Upper lobe of left lung (tissue), 4 donors: Measurements from ENCODE around the gene UMAD1.

Experiments
- EP300 ChIP-seq, 4 donors: sonication (generic); formaldehyde crosslinking; IDR thresholded peaks; one replicate each; pipeline ENCODE4 v1.5.1; 2017; ENCODE audit warnings: antibody characterized with exemption in 4 of 4, control low read depth in 2 of 4
- POLR2A ChIP-seq, 4 donors: fragments of 450-650 bp; IDR thresholded peaks; one replicate each; pipeline ENCODE4 v1.5.1; 2016 to 2017; ENCODE audit warnings: antibody characterized with exemption in 4 of 4, mild to moderate bottlenecking in 2 of 4
- TF ChIP-seq, protein P1 (sequence below), 6 experiments: fragments of 450-650 bp in 4 of 6; fragments of 200-600 bp in 2 of 6; sonication (generic) in 2 of 6; IDR thresholded peaks; one replicate each; pipeline ENCODE4 v1.5.1; 2016 to 2019; ENCODE audit warnings: antibody characterized with exemption in 6 of 6

DNA sequence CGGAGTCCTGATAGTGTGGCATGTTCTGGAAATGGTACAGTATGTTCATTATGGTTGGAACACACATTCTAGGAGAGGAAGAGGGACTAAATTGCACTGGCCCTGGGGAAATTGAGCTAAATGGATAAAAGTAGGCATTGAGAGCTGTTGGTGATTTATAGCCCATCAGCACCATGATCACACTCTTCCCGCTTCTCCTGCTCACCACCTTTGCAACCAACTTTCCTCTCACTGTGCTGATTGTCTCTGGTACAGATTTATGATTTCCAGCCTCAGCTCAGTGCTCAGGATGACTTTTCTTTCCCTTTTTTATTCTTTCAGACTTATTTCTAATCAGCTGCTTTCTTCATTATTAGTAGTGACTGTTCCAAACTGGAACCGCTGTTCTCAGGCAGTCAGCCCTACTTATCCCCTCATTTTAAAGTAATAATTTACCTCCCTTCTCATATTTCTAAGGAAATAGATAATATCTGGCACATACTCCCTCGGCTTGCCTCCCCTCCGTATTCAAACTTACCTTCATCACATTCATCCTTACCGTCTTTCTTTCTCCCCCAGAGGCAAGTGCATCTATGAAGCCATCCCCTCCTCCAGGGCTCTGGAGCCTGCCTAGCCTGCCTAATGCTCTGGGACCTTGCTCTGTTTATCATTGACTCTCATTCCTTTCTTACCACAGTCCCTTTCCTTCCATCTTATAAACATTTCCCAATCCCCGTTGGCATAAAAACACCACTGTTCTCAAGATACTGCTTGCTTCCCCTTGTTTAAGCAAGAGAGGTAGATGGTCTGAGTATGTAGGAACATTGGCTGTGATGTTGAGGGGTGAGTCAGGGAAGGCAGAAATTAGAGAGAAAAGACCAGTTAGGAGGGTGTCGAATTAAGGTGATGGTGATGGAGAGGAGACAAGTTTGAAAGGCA is 129.4 kb downstream of the UMAD1 start:
- TF ChIP-seq, protein P1, sequence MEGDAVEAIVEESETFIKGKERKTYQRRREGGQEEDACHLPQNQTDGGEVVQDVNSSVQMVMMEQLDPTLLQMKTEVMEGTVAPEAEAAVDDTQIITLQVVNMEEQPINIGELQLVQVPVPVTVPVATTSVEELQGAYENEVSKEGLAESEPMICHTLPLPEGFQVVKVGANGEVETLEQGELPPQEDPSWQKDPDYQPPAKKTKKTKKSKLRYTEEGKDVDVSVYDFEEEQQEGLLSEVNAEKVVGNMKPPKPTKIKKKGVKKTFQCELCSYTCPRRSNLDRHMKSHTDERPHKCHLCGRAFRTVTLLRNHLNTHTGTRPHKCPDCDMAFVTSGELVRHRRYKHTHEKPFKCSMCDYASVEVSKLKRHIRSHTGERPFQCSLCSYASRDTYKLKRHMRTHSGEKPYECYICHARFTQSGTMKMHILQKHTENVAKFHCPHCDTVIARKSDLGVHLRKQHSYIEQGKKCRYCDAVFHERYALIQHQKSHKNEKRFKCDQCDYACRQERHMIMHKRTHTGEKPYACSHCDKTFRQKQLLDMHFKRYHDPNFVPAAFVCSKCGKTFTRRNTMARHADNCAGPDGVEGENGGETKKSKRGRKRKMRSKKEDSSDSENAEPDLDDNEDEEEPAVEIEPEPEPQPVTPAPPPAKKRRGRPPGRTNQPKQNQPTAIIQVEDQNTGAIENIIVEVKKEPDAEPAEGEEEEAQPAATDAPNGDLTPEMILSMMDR (IDR thresholded peaks at IDR 0.05): no peak
- no peak for TF ChIP-seq POLR2A (IDR thresholded peaks at IDR 0.05)
- TF ChIP-seq EP300 (IDR thresholded peaks at IDR 0.05): no peak
